CD4-positive, alpha-beta T cell (primary cell): ENCODE data around the gene HMCES. TPM values are rescaled to one million over a fixed set of nuclear protein-coding genes. Genes with fewer than 3 reads are reported as not detected.

Source experiments
- ATAC-seq: fragments of 200-7000 bp; cut with Tn5 transposase; one replicate; pipeline ENCODE4 v1.10.0; 2022; ENCODE audit warnings: mild to moderate bottlenecking; ENCODE audit not compliant: poor library complexity
- CTCF ChIA-PET: fragments of 350-600 bp; sonication (Branson Sonifier 250); formaldehyde crosslinking; loops from one replicate; lab custom pipeline; 2021; ENCODE audit warnings: antibody characterized with exemption, inconsistent platforms; lab: Charles Lee
- POLR2A ChIA-PET: fragments of 350-600 bp; sonication (Branson Sonifier 250); formaldehyde crosslinking; loops from one replicate; lab custom pipeline; 2021; ENCODE audit warnings: antibody characterized with exemption, inconsistent platforms; lab: Charles Lee
- DNase-seq, 14 experiments: peaks; one replicate each; pipeline ENCODE4 v3.0.0-alpha.2; 2013 to 2020; ENCODE audit warnings: mixed read lengths in 2 of 14
- H3K27ac ChIP-seq, 2 donors: one replicate each; pipeline versions ENCODE4 v1.5.1 to v1.7.0; 2013; ENCODE audit warnings: low read length in 2 of 2, low read depth in 1 of 2, mild to moderate bottlenecking in 1 of 2
- H3K27me3 ChIP-seq, 2 experiments: 1 replicate in 1 of 2; 2 replicates in 1 of 2; pipeline versions ENCODE4 v1.6.1 to v1.7.0; 2013; ENCODE audit warnings: low read length in 2 of 2, control low read depth in 1 of 2, mild to moderate bottlenecking in 1 of 2, moderate library complexity in 1 of 2; ENCODE audit not compliant: insufficient read depth in 2 of 2, control insufficient read depth in 1 of 2
- H3K36me3 ChIP-seq: one replicate; pipeline ENCODE4 v1.6.1; 2013; ENCODE audit warnings: low read length, control low read depth; ENCODE audit not compliant: insufficient read depth
- H3K4me1 ChIP-seq: one replicate; pipeline ENCODE4 v1.6.1; 2013; ENCODE audit warnings: low read length, control low read depth; ENCODE audit not compliant: insufficient read depth
- H3K4me3 ChIP-seq: one replicate; pipeline ENCODE4 v1.5.1; 2013; ENCODE audit warnings: mild to moderate bottlenecking, low read length, moderate library complexity
- H3K9me3 ChIP-seq, 2 experiments: 1 replicate in 1 of 2; 2 replicates in 1 of 2; pipeline versions ENCODE4 v1.6.1 to v1.7.0; 2013; ENCODE audit warnings: low read length in 2 of 2, mild to moderate bottlenecking in 2 of 2, control low read depth in 1 of 2, moderate library complexity in 1 of 2; ENCODE audit not compliant: control insufficient read depth in 1 of 2, insufficient read depth in 1 of 2
- H3K27ac Mint-ChIP-seq: one replicate; pipeline ENCODE4 v1.8.0; 2020; ENCODE audit warnings: mixed read lengths
- H3K27me3 Mint-ChIP-seq: one replicate; pipeline ENCODE4 v1.8.0; 2021; ENCODE audit warnings: mixed read lengths
- H3K36me3 Mint-ChIP-seq: one replicate; pipeline ENCODE4 v1.8.0; 2021; ENCODE audit warnings: low read depth, mixed read lengths
- H3K4me1 Mint-ChIP-seq: one replicate; pipeline ENCODE4 v1.8.0; 2021; ENCODE audit warnings: low read depth, mixed read lengths
- H3K4me3 Mint-ChIP-seq: one replicate; pipeline ENCODE4 v1.8.0; 2020; ENCODE audit warnings: mild to moderate bottlenecking, mixed read lengths
- H3K9me3 Mint-ChIP-seq: one replicate; pipeline ENCODE4 v1.8.0; 2020; ENCODE audit warnings: mixed read lengths
- intact Hi-C, 2 experiments: fragments of 100-400 bp; cut with DNase I in 1 of 2; cut with micrococcal nuclease in 1 of 2; formaldehyde crosslinking; loops; one replicate each; pipeline versions ENCODE4 v1.15.1 to v1.9.0; 2023 to 2025; cut with DNase I, micrococcal nuclease
- total RNA-seq, 174 experiments: library from RNA in 2 of 174; stranded (reverse) in 2 of 174; gene quantifications; one replicate each; pipeline ENCODE4 v1.2.3 and lab custom pipeline; 2021 to 2026
- TF ChIP-seq, protein P1 (sequence below): fragments of 200-600 bp; IDR thresholded peaks from one replicate; pipeline ENCODE4 v1.8.0; 2022; ENCODE audit warnings: antibody characterized with exemption, mild to moderate bottlenecking

Gene HMCES
- total RNA-seq, 2 experiments from 2014 or later = 63.5 to 64.0 TPM

DNA sequence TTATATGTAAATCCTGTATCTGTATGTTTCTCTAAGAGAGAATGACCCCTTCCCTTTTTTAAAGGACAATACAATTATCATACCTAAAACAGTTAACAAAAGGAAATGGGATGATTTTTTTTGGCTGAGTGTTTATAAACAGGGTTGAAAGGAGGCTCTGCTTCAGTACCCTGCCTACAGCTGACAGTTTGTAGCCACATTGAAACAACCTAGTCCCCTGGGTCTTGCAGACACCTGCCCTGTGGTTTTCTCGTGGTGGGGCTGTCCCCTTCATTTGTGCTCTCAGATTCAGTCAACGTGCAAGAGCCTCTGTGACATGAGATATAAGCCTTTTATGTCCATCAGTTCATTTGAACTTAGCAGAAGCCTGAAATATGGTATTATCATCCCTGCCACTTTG lies 2.3 kb upstream of the HMCES start:
- intact Hi-C loops = loop anchor here in 1 of 2 experiments (2.0 to 5.0 kb wide), 3 partner anchors 26 to 398 kb away; partner anchors contain the start of gene ACAD9
- peak overlapping the region; percentile 0 for H3K27ac Mint-ChIP-seq
- peaks cover 85% of the 10 kb centered on the region for H3K36me3 Mint-ChIP-seq
- Histone ChIP-seq H3K4me1 (peaks cover 26% of the 10 kb centered on the region), H3K9me3 (no peaks in the 10 kb centered on the region), H3K27me3 (no peaks in the 10 kb centered on the region), H3K36me3 (peaks cover 56% of the 10 kb centered on the region), H3K27ac (peak overlapping the region in 1 of 2 donors; percentile 9), H3K4me3 (no peak overlapping the region)
- H3K9me3 Mint-ChIP-seq = no peaks in the 10 kb centered on the region
- TF ChIP-seq, protein P1, sequence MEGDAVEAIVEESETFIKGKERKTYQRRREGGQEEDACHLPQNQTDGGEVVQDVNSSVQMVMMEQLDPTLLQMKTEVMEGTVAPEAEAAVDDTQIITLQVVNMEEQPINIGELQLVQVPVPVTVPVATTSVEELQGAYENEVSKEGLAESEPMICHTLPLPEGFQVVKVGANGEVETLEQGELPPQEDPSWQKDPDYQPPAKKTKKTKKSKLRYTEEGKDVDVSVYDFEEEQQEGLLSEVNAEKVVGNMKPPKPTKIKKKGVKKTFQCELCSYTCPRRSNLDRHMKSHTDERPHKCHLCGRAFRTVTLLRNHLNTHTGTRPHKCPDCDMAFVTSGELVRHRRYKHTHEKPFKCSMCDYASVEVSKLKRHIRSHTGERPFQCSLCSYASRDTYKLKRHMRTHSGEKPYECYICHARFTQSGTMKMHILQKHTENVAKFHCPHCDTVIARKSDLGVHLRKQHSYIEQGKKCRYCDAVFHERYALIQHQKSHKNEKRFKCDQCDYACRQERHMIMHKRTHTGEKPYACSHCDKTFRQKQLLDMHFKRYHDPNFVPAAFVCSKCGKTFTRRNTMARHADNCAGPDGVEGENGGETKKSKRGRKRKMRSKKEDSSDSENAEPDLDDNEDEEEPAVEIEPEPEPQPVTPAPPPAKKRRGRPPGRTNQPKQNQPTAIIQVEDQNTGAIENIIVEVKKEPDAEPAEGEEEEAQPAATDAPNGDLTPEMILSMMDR = no peak
- no peaks in the 10 kb centered on the region for H3K27me3 Mint-ChIP-seq
- peaks cover 23% of the 10 kb centered on the region for H3K4me1 Mint-ChIP-seq
- DNase-seq = no peak
- CTCF ChIA-PET = no interaction called here
- H3K4me3 Mint-ChIP-seq = no peak overlapping the region
- POLR2A ChIA-PET = no interaction called here
- ATAC-seq = no peak

DNA sequence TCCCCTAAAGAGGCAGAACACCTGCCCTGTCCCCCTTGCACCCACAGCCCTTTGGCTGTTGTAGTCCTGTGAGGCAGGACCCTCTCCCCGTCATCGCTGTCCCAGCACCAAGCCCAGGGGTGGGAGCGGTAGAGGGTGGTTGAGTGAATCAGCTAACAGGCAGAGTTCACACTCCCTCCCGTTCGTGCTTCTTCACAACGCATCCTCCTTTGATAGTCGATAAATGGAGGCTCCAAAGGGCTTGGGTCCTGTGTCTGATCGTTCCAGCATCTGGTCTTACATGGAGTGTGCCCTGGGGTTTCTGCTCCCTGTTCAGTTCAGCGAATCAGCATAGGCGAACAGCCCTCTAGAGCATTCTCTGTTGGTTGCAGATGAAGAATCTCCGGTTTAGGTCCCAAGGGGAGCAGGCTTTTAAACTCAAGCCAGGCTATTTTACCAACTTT lies 820 bp upstream of the HMCES start:
- peaks cover 38% of the 10 kb centered on the region for H3K4me1 Mint-ChIP-seq
- DNase-seq = peak in 1 of 14 experiments; percentile 34
- intact Hi-C loops = loop anchor here (1.0 to 5.0 kb wide), 4 partner anchors 27 to 399 kb away; partner anchors contain the start of gene ACAD9 (in 1 of the 2)
- Histone ChIP-seq H3K36me3 (peaks cover 41% of the 10 kb centered on the region), H3K27me3 (no peaks in the 10 kb centered on the region), H3K9me3 (no peaks in the 10 kb centered on the region), H3K4me1 (peaks cover 39% of the 10 kb centered on the region), H3K4me3 (peak overlapping the region; percentile 79), H3K27ac (peak overlapping the region; percentile 90)
- H3K4me3 Mint-ChIP-seq = peak overlapping the region; percentile 97
- H3K27me3 Mint-ChIP-seq = no peaks in the 10 kb centered on the region
- CTCF ChIA-PET = interaction anchor here (1.0 kb wide), 1 partner anchor 38 kb away, joined by 6 read pairs; a partner anchor contains a TSS
- ATAC-seq = no peak
- POLR2A ChIA-PET = interaction anchor here (1.2 to 3.1 kb wide), 5 partner anchors 28 to 284 kb away, joined by 3 to 121 read pairs (median 20); partner anchors contain the start of genes CFAP92 and COPG1
- TF ChIP-seq, protein P1 = no peak
- no peaks in the 10 kb centered on the region for H3K9me3 Mint-ChIP-seq
- peak overlapping the region; percentile 95 for H3K27ac Mint-ChIP-seq
- peaks cover 83% of the 10 kb centered on the region for H3K36me3 Mint-ChIP-seq

DNA sequence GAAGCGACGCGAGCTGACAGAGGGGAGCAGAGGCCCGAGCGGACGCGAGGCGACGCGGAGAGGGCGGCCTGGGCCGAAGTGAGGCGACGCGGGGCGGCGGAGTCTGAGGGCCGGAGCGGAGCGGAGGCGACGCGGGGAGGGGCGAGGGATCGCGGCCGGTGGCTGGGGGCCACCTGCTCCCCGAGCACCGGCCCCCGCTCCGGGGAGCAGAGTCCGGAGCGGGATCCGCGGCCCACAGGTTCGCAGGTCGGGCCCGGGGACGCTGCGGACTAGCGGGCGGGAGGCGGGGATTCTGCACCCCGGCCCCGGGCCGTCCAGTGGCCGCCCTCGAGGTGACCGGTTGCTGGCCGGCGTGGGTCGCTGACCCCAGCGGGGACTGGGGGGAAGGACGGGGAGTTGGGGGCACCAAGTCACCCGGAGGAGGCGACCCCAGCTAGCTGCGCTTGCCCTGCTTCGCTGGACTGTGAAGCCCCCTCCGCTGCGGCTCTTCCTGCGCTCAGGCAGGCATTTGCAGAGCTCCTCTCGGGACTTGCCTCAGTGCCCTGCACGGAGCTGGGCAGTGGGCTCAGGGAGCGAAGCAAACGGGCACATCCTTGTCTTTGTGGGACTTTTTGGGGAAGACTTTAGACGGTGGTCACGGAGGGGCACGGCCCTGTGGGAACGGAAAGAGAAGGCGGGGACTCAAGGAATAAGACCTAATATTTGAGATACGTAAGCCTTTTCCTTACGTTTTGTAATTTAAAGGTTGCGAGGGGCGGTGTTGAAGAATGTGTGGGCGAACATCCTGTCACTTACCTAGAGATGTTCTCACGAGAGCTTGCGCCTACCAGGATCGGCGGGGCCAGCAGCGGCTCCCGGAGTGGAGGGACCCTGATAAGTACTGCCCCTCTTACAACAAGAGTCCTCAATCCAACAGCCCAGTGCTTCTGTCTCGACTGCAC lies 566 bp downstream of the HMCES start:
- H3K4me3 Mint-ChIP-seq = peak overlapping the region; percentile 97
- DNase-seq (peak; percentile 7 to 78 (median 32)), ATAC-seq (peak; percentile 19)
- ChIA-PET POLR2A (interaction anchor here (0.5 to 3.1 kb wide), 18 partner anchors 9 to 629 kb away, joined by 3 to 121 read pairs (median 4); partner anchors contain the start of genes ACAD9, CFAP92, COPG1 and RAB43), CTCF (interaction anchor here (2.7 kb wide), 1 partner anchor 37 kb away, joined by 11 read pairs; a partner anchor contains a TSS)
- Histone ChIP-seq H3K4me1 (peaks cover 45% of the 10 kb centered on the region), H3K9me3 (no peaks in the 10 kb centered on the region), H3K27me3 (no peaks in the 10 kb centered on the region), H3K4me3 (peak overlapping the region; percentile 79), H3K36me3 (peaks cover 28% of the 10 kb centered on the region), H3K27ac (peak overlapping the region; percentile 90 to 93)
- intact Hi-C loops = loop anchor here (1.0 to 5.0 kb wide), 2 partner anchors 35 to 118 kb away; no protein-coding TSS in a partner anchor
- no peaks in the 10 kb centered on the region for H3K9me3 Mint-ChIP-seq
- peak overlapping the region; percentile 95 for H3K27ac Mint-ChIP-seq
- H3K27me3 Mint-ChIP-seq = no peaks in the 10 kb centered on the region
- TF ChIP-seq, protein P1 = no peak
- H3K36me3 Mint-ChIP-seq = peaks cover 78% of the 10 kb centered on the region
- peaks cover 49% of the 10 kb centered on the region for H3K4me1 Mint-ChIP-seq
